ENCODE results near the gene ARHGAP10.
A peak's percentile ranks its signal among the peaks of the same experiment; 100 is the strongest.
"Not testable (repeated sequence)": the region's sequence is repeated elsewhere in the genome, so short reads cannot be mapped to it uniquely, and the experiment has no call there.

Gene ARHGAP10

GRCh38 chr4:147854154-147854553 lies 122.3 kb downstream of the ARHGAP10 start:
- no peak for DNase-seq

- DNase-seq, result no peak
Measured at GRCh38 chr4:147855571-147856009, 123.7 kb downstream of the ARHGAP10 start.

DNA sequence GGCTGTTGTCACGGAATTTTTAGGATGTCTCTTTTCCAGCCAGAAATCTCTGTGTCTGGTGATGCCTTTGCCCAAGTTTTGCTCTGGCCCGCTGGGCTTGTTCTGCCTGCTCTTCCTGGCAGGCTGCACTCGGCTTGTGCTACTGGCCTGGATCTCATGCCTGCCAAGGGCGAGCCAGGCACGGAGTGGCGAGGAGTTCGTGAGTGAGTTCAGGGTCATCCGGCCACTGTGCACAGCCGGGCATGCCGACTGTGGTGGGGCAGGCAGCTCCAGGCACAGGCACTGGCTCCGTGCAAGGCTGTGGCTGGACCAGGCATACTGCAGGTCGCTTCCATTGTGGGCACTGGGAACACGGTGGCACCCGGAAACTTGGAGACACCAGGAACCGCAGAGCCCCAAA lies 129.1 kb downstream of the ARHGAP10 start:
- DNase-seq, result no peak

- DNase-seq, result no peak
Measured at GRCh38 chr4:147862043-147862692, 130.3 kb downstream of the ARHGAP10 start.

DNA sequence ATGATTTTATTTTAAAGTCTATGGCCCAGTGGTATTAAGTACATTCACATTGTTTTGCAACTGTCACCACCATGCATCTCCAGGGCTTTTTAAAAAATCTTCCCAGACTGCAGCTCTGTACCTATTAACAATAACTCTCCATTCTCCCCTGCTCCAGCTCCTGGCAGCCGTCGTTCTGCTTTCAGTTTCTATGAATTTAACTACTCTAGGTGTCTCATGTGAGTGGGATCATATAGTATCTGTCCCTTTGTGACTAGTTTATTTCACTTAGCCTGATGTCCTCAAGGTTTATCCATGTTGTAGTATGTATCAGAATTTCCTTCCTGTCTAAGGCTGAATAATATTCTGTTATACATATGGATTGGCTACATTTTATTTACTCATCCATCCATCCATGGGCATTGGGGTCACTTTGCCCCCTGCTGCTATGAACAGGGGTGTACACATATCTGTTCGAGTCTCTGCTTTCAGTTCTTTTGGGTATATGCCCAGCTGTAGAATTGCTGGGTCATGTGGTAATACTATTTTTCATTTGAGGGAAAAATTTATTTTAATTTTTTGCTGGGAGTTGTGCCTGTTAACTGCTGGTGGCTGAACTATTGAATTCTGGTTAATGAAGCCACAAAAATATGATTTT lies 131.3 kb downstream of the ARHGAP10 start:
- no peak for DNase-seq

- no peak for DNase-seq
Measured at GRCh38 chr4:147863808-147864472, 132.1 kb downstream of the ARHGAP10 start.

GRCh38 chr4:147864607-147865006 lies 132.7 kb downstream of the ARHGAP10 start:
- no peak for DNase-seq

DNA sequence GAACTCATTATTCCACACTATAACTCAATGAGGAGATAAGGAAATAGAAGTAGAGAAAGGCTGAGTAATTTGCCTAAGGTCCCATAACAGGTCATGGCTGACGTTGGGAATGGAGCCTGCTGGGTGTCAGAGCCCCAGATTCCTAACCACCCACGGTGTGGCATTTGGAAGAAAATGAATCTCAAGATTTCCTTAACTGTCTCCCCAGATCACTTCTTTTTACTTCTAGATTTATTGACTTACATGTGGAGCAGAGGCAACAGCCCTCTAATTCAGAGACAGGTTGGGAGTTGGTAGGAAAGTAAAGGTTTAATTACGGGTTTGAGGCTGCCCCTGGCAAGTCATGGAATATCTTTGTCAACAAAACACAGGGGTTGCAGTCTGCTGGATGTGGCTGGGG lies 134.0 kb downstream of the ARHGAP10 start:
- no peak for DNase-seq

DNA sequence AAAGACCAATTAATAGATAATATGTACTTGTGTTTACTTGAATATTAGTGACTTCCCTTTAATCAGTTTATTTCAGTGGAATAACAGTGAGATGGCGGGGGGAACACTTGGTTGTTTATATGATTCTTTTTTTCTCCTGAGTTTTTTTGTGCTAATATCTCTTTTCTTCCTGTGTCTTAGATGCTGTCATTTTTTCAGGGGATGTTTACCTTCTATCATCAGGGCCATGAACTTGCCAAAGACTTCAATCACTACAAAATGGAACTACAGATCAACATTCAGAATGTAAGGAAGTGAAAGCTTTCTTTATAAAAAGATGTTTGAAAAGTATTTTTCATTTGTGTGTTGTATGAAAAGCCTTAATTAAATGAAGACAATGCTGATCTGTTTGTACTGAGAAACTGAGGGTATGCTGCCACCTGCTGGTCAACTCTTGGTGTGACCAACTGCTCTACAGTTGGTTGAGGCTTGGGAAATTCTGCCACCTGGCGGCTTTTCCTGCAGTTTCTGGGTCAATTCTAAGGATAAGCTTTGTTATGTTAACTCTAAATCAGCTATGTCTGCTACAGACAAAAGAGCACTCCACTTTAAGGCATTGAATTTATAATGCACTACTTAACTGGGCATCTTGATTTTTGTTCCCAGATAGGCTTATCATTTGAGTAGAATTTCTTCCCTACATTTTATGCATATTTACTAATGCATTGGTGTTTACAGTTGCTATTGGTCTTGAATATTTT lies 134.8 kb downstream of the ARHGAP10 start:
- peak; percentile 72 for DNase-seq

DNA sequence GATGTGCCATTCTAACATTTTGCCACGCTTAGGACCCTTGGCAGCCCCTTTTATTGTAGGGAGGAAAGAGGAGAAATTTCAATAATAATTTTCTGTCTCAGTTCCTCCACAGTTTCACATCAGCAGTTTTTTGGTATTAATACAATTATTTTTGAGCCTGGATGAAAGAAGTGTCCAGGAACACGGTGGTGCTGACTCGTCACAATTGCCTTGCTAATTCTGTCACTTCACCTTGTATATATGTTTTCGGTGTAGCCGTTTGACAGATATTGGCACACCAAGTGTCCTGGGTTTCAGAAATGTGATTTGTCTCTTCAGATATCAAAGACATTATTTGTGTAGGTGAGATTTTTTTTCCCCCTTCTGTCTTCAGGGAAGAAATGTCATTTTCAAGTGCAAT lies 142.2 kb downstream of the ARHGAP10 start:
- no peak for DNase-seq

- no peak for DNase-seq
Measured at GRCh38 chr4:147877308-147877771, 145.5 kb downstream of the ARHGAP10 start.

GRCh38 chr4:147879676-147880075 lies 147.8 kb downstream of the ARHGAP10 start:
- DNase-seq, result no peak

DNA sequence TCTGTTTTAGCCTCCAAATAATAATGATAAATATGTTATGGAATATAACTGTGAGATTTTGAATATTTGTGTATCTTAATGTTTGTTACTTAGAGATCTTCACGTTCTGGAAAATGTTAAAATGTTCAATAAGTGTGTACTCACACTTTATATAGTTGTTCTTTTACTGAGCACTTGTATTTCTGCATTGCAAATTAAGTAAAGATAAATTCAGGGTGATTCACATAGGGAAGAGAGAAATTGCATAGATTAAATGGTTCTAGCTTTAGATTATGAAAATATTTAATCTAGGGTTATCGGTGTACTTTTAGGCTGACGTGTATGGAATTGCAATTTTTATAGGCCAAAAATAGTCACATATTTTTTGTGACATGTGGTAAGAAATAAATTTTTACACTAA lies 148.6 kb downstream of the ARHGAP10 start:
- DNase-seq, result no peak

DNA sequence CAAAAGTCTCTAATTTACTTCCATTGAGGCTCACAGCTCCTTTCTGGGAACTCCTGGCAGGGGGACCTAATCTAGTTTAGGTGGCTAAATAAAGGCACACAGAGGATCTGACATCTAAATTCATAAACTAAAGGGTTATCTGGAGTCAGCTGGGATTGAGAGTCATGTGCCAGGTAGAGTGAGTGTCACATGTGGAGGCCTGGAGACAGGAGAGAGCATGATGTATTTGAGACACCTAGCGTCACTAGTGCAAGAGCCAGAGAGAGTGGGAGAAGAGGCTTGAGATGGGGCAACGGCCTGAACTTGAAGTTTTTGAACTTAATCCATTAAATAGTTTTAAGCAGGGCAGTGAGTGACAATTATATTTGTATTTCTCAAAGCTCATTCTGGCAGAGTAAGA lies 152.6 kb downstream of the ARHGAP10 start:
- DNase-seq, result no peak

DNA sequence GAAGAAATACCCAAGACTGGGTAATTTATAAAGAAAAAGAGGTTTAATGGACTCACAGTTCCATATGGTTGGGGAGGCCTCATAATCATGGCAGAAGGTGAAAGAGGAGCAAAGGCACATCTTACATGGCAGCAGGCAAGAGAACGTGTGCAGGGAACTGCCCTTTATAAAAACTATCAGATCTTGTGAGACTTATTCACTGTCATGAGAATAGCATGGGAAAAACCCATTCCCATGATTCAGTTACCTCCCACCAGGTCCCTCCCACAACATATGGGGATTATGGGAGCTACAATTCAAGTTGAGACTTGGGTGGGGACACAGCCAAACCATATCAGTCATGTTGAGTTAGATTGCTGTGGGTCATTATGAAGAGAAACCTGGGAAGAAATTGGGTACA lies 153.3 kb downstream of the ARHGAP10 start:
- DNase-seq, result not testable (repeated sequence)

DNA sequence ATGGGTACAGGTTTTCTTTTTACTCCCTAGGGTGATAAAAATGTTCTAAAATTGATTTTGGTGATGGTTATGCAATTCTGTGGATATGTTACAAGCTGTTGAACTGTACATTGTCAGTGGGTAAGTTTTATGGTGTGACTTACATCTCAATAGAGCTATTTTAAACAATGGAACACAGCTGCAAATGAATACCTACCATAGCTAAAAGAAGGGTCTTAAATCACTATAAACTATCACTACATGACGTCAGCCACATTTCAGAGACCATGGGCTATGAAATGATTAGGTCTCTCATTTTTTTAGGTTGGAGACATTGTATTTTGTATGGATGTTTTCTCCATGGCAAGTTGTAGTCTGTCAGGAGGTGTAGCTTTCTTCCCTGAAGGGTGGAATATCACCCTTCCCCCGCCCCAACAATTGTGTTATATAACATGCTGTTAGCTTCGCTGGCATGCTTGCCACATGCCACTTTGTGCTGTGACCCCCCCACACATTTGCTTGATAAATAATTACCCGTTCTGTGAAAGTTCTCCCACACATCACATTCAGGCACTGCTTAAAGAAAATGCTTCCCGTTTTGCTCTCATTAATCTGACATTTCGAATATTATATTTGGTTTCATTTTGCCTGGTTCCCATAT lies 159.7 kb downstream of the ARHGAP10 start:
- DNase-seq, result no peak

GRCh38 chr4:147899512-147899911 lies 167.6 kb downstream of the ARHGAP10 start:
- DNase-seq, result no peak

- no peak for DNase-seq
Measured at GRCh38 chr4:147901388-147901787, 169.5 kb downstream of the ARHGAP10 start.

GRCh38 chr4:147901916-147902315 lies 170.0 kb downstream of the ARHGAP10 start:
- no peak for DNase-seq

DNA sequence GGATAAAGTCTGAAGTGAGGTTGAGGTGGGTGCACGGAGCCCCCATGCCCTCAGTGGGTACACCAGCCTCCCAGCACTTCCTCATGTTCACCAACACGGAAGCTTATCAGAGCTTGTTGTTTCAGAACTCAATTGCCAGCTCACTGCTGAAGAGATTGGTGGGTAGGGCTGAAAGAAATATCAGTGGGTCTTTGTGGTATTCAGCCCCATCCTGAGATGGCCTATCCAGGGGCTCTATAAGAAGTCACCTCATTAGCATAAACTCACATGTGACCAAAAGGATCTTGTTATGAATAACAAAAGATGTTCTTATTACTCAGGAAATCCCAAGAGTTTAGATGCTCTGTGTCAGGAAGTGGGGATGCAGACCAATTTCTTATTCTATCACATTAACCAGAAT lies 177.3 kb downstream of the ARHGAP10 start:
- no peak for DNase-seq

DNA sequence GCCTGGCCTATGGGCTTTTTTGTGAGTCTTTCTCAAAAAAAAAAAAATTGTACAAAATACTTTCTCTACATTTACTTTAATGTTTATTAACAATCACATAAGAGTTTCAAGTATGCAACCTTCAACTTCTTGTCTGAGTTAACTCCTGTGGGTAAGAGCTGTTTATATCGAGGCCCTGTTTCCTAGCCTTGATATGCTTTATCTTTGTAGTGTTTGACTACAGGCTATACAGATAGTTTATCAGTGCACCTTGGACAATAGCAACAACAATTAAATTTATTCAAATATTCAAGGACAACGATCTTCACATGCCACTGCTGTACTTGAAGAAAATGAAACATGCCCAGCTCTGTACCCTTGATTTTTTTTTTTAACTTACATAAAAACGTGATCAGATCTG lies 178.4 kb downstream of the ARHGAP10 start:
- no peak for DNase-seq

DNA sequence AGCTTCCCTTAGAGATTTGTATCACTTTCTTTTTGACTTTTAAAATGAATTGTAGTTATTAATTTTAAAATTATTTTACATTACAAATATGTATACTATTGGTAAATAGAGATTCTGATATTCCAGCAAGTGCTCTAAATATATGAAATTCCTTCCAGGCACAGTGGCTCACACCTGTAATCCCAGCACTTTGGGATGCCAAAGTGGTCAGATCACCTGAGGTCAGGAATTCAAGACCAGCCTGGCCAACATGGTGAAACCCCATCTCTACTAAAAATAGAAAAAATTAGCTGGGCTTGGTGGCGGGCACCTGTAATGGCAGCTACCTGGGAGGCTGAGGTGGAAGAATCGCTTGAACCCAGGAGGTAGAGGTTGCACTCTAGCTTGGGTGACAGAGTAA lies 180.2 kb downstream of the ARHGAP10 start:
- not testable (repeated sequence) for DNase-seq

DNA sequence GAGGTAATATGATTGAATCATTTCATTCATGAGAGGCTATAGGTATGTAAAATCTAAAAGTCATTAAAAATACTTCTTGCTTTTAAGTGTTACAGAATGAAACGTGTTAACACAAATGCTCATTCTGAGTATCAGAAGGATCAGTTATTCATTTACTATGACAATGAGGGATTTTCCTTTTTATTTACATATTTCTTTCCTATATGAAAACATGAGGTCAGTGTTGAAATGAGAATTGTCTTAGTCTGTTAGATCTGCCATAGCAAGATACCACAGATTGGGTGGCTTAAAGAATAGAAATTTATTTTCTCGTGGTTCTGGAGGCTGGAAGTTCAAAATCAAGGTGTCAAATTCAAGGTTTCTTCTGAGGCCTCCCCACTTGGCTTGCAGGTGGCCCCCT lies 181.2 kb downstream of the ARHGAP10 start:
- no peak for DNase-seq

Data from NCI-H446 treated with DMSO at 0.1 percent for 48 hours (cell line).